K562 (cell line): ENCODE data around the gene SOS1. TPM values are rescaled to one million over a fixed set of nuclear protein-coding genes. Genes with fewer than 3 reads are reported as not detected.

ENCODE experiments used
- ATAC-seq: fragments of 200-7000 bp; cut with Tn5 transposase; 3 replicates; pipeline ENCODE4 v1.9.1; 2020; ENCODE audit warnings: moderate library complexity
- BruUV-seq: library from RNA; stranded (reverse); fragments of 400-500 nt; replicated peaks from 2 replicates; lab custom pipeline; 2021; lab: Mats Ljungman, UMichigan
- CTCF ChIA-PET: fragments of 300-600 bp; formaldehyde crosslinking; extraction: SDS; loops from one replicate; lab custom pipeline; 2021; ENCODE audit warnings: low intra/inter-chr PET ratio; lab: Yijun Ruan, JAX
- POLR2A ChIA-PET: fragments of 300-600, 350-650 bp; sonication (Branson Sonifier 250); formaldehyde crosslinking; extraction: SDS; loops from one replicate; lab custom pipeline; 2021; ENCODE audit warnings: antibody characterized with exemption, inconsistent platforms; lab: Yijun Ruan, JAX
- DNase-seq, 4 experiments: peaks; one replicate each; pipeline versions ENCODE4 v3.0.0 to v3.0.0-alpha.2; 2011 to 2018; ENCODE audit warnings: low spot score in 3 of 4, mixed read lengths in 3 of 4; ENCODE audit errors: extremely low read depth in 1 of 4
- FAIRE-seq: peaks from 2 replicates; lab custom pipeline; 2011; peaks lifted over from hg19 to GRCh38; lab: Jason Lieb, UNC
- H2AFZ ChIP-seq: 2 replicates; pipeline ENCODE4 v1.6.0; 2011; ENCODE audit warnings: low read depth, low read length, control low read depth, inconsistent platforms
- H3K27ac ChIP-seq: fragments of 200-600 bp; 3 replicates; pipeline ENCODE4 v1.8.0; 2011; ENCODE audit warnings: low read depth, mild to moderate bottlenecking, control low read depth, inconsistent platforms, low read length, moderate library complexity, mixed read lengths; ENCODE audit errors: extremely low read depth
- H3K27me3 ChIP-seq, 2 experiments: fragments of 300-600 bp in 1 of 2; 2 replicates in 1 of 2; 3 replicates in 1 of 2; pipeline versions ENCODE4 v1.6.0 to v1.8.0; 2011; ENCODE audit warnings: inconsistent platforms in 2 of 2, low read length in 2 of 2, mild to moderate bottlenecking in 1 of 2, mixed read lengths in 1 of 2, moderate library complexity in 1 of 2; ENCODE audit not compliant: control insufficient read depth in 2 of 2, insufficient read depth in 2 of 2
- H3K36me3 ChIP-seq: fragments of 300-600 bp; 3 replicates; pipeline ENCODE4 v1.8.0; 2011; ENCODE audit warnings: mild to moderate bottlenecking, low read length, inconsistent platforms; ENCODE audit not compliant: control insufficient read depth, insufficient read depth
- H3K4me1 ChIP-seq, 2 experiments: fragments of 200-600 bp in 1 of 2; replicated peaks in 1 of 2; 2 replicates in 1 of 2; 3 replicates in 1 of 2; pipeline versions ENCODE4 v1.5.1 to v1.8.0; 2011; ENCODE audit warnings: inconsistent platforms in 2 of 2, low read length in 2 of 2, mild to moderate bottlenecking in 1 of 2, mixed read lengths in 1 of 2, moderate library complexity in 1 of 2; ENCODE audit not compliant: control insufficient read depth in 2 of 2, insufficient read depth in 2 of 2
- H3K4me2 ChIP-seq: 2 replicates; pipeline ENCODE4 v1.6.1; 2011; ENCODE audit warnings: low read length, control low read depth, inconsistent platforms, mixed read lengths; ENCODE audit not compliant: insufficient read depth
- H3K4me3 ChIP-seq: fragments of 200-600 bp; sonication (generic), shearing (Covaris generic); 2 replicates; pipeline ENCODE4 v1.5.1; 2016; ENCODE audit warnings: control low read depth, inconsistent platforms
- H3K79me2 ChIP-seq: fragments of 200-600 bp; 3 replicates; pipeline ENCODE4 v1.8.0; 2011; ENCODE audit warnings: low read length, inconsistent platforms; ENCODE audit not compliant: control insufficient read depth, insufficient read depth
- H3K9ac ChIP-seq, 2 experiments: 2 replicates each; pipeline versions ENCODE4 v1.6.0 to v1.6.1; 2011; ENCODE audit warnings: low read depth in 2 of 2, low read length in 2 of 2, control low read depth in 1 of 2, inconsistent platforms in 1 of 2, mild to moderate bottlenecking in 1 of 2, mixed read lengths in 1 of 2; ENCODE audit not compliant: insufficient read depth in 1 of 2
- H3K9me1 ChIP-seq: one replicate; pipeline ENCODE4 v1.6.0; 2011; ENCODE audit warnings: inconsistent platforms, mild to moderate bottlenecking, low read length, moderate library complexity; ENCODE audit not compliant: control insufficient read depth, insufficient read depth
- H3K9me3 ChIP-seq: replicated peaks from 2 replicates; pipeline ENCODE4 v1.5.1; 2011; ENCODE audit warnings: low read depth, low read length, inconsistent platforms; ENCODE audit not compliant: control insufficient read depth, insufficient read depth
- H4K20me1 ChIP-seq: replicated peaks from 2 replicates; pipeline ENCODE4 v1.6.1; 2011; ENCODE audit warnings: low read length, inconsistent platforms, mixed read lengths; ENCODE audit not compliant: control insufficient read depth, insufficient read depth
- CBFB ChIP-seq: sonication (generic); formaldehyde crosslinking; IDR thresholded peaks from 2 replicates; pipeline ENCODE4 v1.4.0; 2020; ENCODE audit warnings: mild to moderate bottlenecking, missing genetic modification reagents
- CHCHD3 ChIP-seq: fragments of 250-450 bp; sonication (Bioruptor Pico); IDR thresholded peaks from 2 replicates; pipeline ENCODE4 v2.1.2; 2022; ENCODE audit warnings: mild to moderate bottlenecking
- EGR1 ChIP-seq: fragments of 450-650 bp; conservative IDR thresholded peaks from 2 replicates; pipeline ENCODE4 v1.6.1; 2017; ENCODE audit warnings: mild to moderate bottlenecking
- ETS2 ChIP-seq: IDR thresholded peaks from 2 replicates; pipeline ENCODE4 v1.6.1; 2016; ENCODE audit warnings: borderline replicate concordance, missing genetic modification characterization, mild to moderate bottlenecking, moderate library complexity, missing compliant biosample characterization; ENCODE audit not compliant: poor library complexity, severe bottlenecking
- GTF2E2 ChIP-seq: fragments of 200-800 bp; sonication (Bioruptor generic); IDR thresholded peaks from 2 replicates; pipeline ENCODE4 v1.6.1; 2016; ENCODE audit warnings: missing genetic modification characterization, missing compliant biosample characterization
- KLF16 ChIP-seq: IDR thresholded peaks from 2 replicates; pipeline ENCODE4 v1.6.1; 2016; ENCODE audit warnings: antibody characterized with exemption
- NFIC ChIP-seq: fragments of 450-650 bp; IDR thresholded peaks from 2 replicates; pipeline ENCODE4 v1.6.1; 2017; ENCODE audit warnings: mild to moderate bottlenecking, inconsistent platforms
- RBM25 ChIP-seq: fragments of 200-400 bp; formaldehyde crosslinking; IDR thresholded peaks from 2 replicates; pipeline ENCODE4 v1.6.1; 2018; ENCODE audit warnings: low read length, low read depth, moderate library complexity; ENCODE audit not compliant: severe bottlenecking
- STAT5A ChIP-seq: IDR thresholded peaks from 2 replicates; pipeline ENCODE4 v1.6.1; 2012; ENCODE audit warnings: low read length, inconsistent platforms, borderline replicate concordance
- TCF3 ChIP-seq: sonication (generic); formaldehyde crosslinking; IDR thresholded peaks from 2 replicates; pipeline ENCODE4 v1.4.0; 2020; ENCODE audit warnings: mild to moderate bottlenecking, missing genetic modification reagents
- ZFPM2 ChIP-seq: fragments of 250-450 bp; sonication (Bioruptor Pico); IDR thresholded peaks from 2 replicates; pipeline ENCODE4 v1.5.1; 2022; ENCODE audit warnings: mild to moderate bottlenecking
- ZNF124 ChIP-seq: sonication (generic); formaldehyde crosslinking; IDR thresholded peaks from 2 replicates; pipeline ENCODE4 v1.8.1; 2022; ENCODE audit warnings: missing genetic modification reagents
- ZNF23 ChIP-seq: fragments of 250-450 bp; sonication (Bioruptor Pico); IDR thresholded peaks from 2 replicates; pipeline ENCODE4 v1.4.0; 2020; ENCODE audit warnings: mild to moderate bottlenecking
- ZNF695 ChIP-seq: fragments of 450-650 bp; formaldehyde crosslinking; IDR thresholded peaks from 2 replicates; pipeline ENCODE4 v1.4.0; 2020; ENCODE audit warnings: mild to moderate bottlenecking, moderate library complexity
- ZNF76 ChIP-seq: fragments of 250-450 bp; sonication (Bioruptor Pico); IDR thresholded peaks from 2 replicates; pipeline ENCODE4 v1.4.0; 2020; ENCODE audit warnings: mild to moderate bottlenecking, moderate library complexity, borderline replicate concordance
- WGBS: fragments of 100-300 bp; shearing (Covaris generic); methylation state at CpG from one replicate; pipeline ENCODE4 v1.1.6; 2016; ENCODE audit warnings: low coverage, mixed read lengths; ENCODE audit not compliant: insufficient coverage; ENCODE audit errors: missing lambda C conversion rate; 5-methylcytosine and 5-hydroxymethylcytosine counted together
- in situ Hi-C: fragments of 300-500 bp; cut with MboI; formaldehyde crosslinking; loops from 4 replicates; pipeline ENCODE4 v1.15.0; 2018; ENCODE audit warnings: inconsistent platforms, mixed read lengths
- intact Hi-C: fragments of 100-400 bp; cut with micrococcal nuclease; formaldehyde crosslinking; loops from 2 replicates; pipeline ENCODE4 v1.14.2; 2022
- polyA plus RNA-seq, 8 experiments: library from polyadenylated mRNA; depleted of rRNA in 4 of 8; stranded (reverse) in 5 of 8; unstranded in 3 of 8; fragments of >200 nt; fragmentation: Nextera tagmentation in 2 of 8; fragmentation: Illumina TruSeq in 1 of 8; extraction: Ambion mirVana in 2 of 8; extraction: Trizol in 1 of 8; gene quantifications; 2 replicates each; pipeline versions ENCODE4 v1.2.1 to v1.2.3, GENCODE V29; 2011 to 2014; ENCODE audit warnings: inconsistent platforms in 1 of 8, missing spikeins in 1 of 8
- total RNA-seq, 7 experiments: library from RNA; depleted of rRNA in 6 of 7; stranded (reverse); fragments of >200 nt in 6 of 7; fragmentation: Illumina TruSeq in 2 of 7; extraction: Trizol in 2 of 7; gene quantifications; 2 replicates each; pipeline versions ENCODE4 v1.2.1 to v1.2.3, GENCODE V29; 2011 to 2021; ENCODE audit warnings: low replicate concordance in 1 of 7
- TF ChIP-seq, protein P1 (sequence below): fragments of 450-650 bp; IDR thresholded peaks from 2 replicates; pipeline ENCODE4 v1.6.1; 2016; ENCODE audit warnings: borderline replicate concordance
- TF ChIP-seq, protein P2 (sequence below): fragments of 250-450 bp; sonication (Bioruptor Pico); IDR thresholded peaks from 2 replicates; pipeline ENCODE4 v1.5.0; 2022; ENCODE audit warnings: mild to moderate bottlenecking
- TF ChIP-seq, protein P3 (sequence below), 2 experiments: fragments of 450-650 bp in 1 of 2; sonication (generic) in 1 of 2; formaldehyde crosslinking in 1 of 2; IDR thresholded peaks in 1 of 2; conservative IDR thresholded peaks in 1 of 2; 2 replicates each; pipeline versions ENCODE4 v1.6.1 to v1.8.1; 2016 to 2023; ENCODE audit warnings: mild to moderate bottlenecking in 2 of 2, moderate library complexity in 2 of 2, inconsistent platforms in 1 of 2, missing genetic modification reagents in 1 of 2

The SOS1 gene
- total and polyA plus RNA-seq, 9 of the 15 experiments (the other 6 are each of a cell fraction or from before 2014, with no cell fraction given): 2.5 to 27.1 (median 16.3) TPM

DNA sequence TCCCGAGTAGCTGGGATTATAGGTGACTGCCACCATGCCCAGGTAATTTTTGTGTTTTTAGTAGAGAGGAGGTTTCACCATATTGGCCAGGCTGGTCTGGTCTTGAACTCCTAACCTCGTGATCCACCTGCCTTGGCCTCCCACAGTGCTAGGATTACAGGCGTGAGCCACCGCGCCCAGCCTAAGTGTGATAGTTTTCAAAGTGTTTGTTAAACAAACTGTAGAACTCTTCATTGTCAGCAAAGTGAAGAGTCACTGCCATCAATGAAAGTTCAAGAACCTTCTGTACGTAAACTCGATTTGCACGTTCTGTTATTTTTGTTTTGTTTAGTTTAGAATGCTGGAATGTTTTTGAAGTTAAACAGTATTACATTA lies 18.0 kb upstream of the SOS1 start:
- no peak overlapping the region for H3K4me3 ChIP-seq
- DNase-seq (no peak), ATAC-seq (no peak), FAIRE-seq (no peak)
- no peaks in the 10 kb centered on the region for H3K9me1 ChIP-seq
- BruUV-seq: no TSS peak
- ChIA-PET POLR2A (no interaction called here), CTCF (no interaction called here)
- intact Hi-C loops (no loop called here), in situ Hi-C loops (no loop called here)
- WGBS: 70% methylated on average over 7 of the region's 8 CpGs
- H3K9ac ChIP-seq: no peak overlapping the region
- H3K27ac ChIP-seq: no peak overlapping the region
- no peaks in the 10 kb centered on the region for H4K20me1 ChIP-seq
- no peak overlapping the region for H3K4me2 ChIP-seq
- no peak for TF ChIP-seq GTF2E2 (tag)
- TF ChIP-seq ZNF76 (CRISPR knock-in tag): no peak
- TF ChIP-seq ZNF23 (CRISPR knock-in tag): no peak
- TF ChIP-seq RBM25: no peak
- TF ChIP-seq, protein P1, sequence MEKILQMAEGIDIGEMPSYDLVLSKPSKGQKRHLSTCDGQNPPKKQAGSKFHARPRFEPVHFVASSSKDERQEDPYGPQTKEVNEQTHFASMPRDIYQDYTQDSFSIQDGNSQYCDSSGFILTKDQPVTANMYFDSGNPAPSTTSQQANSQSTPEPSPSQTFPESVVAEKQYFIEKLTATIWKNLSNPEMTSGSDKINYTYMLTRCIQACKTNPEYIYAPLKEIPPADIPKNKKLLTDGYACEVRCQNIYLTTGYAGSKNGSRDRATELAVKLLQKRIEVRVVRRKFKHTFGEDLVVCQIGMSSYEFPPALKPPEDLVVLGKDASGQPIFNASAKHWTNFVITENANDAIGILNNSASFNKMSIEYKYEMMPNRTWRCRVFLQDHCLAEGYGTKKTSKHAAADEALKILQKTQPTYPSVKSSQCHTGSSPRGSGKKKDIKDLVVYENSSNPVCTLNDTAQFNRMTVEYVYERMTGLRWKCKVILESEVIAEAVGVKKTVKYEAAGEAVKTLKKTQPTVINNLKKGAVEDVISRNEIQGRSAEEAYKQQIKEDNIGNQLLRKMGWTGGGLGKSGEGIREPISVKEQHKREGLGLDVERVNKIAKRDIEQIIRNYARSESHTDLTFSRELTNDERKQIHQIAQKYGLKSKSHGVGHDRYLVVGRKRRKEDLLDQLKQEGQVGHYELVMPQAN: no peak
- TF ChIP-seq, protein P2, sequence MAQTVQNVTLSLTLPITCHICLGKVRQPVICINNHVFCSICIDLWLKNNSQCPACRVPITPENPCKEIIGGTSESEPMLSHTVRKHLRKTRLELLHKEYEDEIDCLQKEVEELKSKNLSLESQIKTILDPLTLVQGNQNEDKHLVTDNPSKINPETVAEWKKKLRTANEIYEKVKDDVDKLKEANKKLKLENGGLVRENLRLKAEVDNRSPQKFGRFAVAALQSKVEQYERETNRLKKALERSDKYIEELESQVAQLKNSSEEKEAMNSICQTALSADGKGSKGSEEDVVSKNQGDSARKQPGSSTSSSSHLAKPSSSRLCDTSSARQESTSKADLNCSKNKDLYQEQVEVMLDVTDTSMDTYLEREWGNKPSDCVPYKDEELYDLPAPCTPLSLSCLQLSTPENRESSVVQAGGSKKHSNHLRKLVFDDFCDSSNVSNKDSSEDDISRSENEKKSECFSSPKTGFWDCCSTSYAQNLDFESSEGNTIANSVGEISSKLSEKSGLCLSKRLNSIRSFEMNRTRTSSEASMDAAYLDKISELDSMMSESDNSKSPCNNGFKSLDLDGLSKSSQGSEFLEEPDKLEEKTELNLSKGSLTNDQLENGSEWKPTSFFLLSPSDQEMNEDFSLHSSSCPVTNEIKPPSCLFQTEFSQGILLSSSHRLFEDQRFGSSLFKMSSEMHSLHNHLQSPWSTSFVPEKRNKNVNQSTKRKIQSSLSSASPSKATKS (CRISPR knock-in tag): no peak
- no peak for TF ChIP-seq EGR1
- TF ChIP-seq CHCHD3 (CRISPR knock-in tag): no peak
- no peak for TF ChIP-seq TCF3 (CRISPR knock-in tag)
- TF ChIP-seq NFIC: no peak
- TF ChIP-seq ZFPM2 (CRISPR knock-in tag): no peak
- TF ChIP-seq ZNF695 (CRISPR knock-in tag): no peak
- TF ChIP-seq ZNF124 (CRISPR knock-in tag): no peak
- TF ChIP-seq CBFB: no peak
- no peak for TF ChIP-seq STAT5A
- no peak for TF ChIP-seq ETS2 (tag)
- TF ChIP-seq, protein P3, sequence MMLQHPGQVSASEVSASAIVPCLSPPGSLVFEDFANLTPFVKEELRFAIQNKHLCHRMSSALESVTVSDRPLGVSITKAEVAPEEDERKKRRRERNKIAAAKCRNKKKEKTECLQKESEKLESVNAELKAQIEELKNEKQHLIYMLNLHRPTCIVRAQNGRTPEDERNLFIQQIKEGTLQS (IDR thresholded peaks at IDR 0.05): no peak
- TF ChIP-seq, protein P3 (CRISPR knock-in tag; conservative IDR thresholded peaks at IDR 0.05): no peak
- no peak for TF ChIP-seq KLF16
- 0 out of 2 replicates have a peak overlapping the region, but pooled peaks have one; percentile 1 for H2AFZ ChIP-seq
- H3K9me3 ChIP-seq: no peaks in the 10 kb centered on the region
- no peaks in the 10 kb centered on the region for H3K27me3 ChIP-seq
- no peaks in the 10 kb centered on the region for H3K79me2 ChIP-seq
- H3K36me3 ChIP-seq: no peaks in the 10 kb centered on the region
- peaks cover 12 to 34% of the 10 kb centered on the region in 2 experiments for H3K4me1 ChIP-seq
